Activated naive CD8-positive, alpha-beta T cell treated with anti-CD3 and anti-CD28 coated beads, Interleukin-2, amount 50 U/mL, for 24 hours (primary cell): ENCODE measurements around the gene RNF144B.
A peak's percentile ranks its signal among the peaks of the same experiment; 100 is the strongest.
"Not testable (repeated sequence)": the region's sequence is repeated elsewhere in the genome, so short reads cannot be mapped to it uniquely, and the experiment has no call there.

Source experiments
- ATAC-seq: fragments of 150-1000 bp; cut with Tn5 transposase; one replicate; pipeline ENCODE4 v1.10.0; 2021
- DNase-seq: peaks from one replicate; pipeline ENCODE4 v3.0.0; 2021
- H3K27ac Mint-ChIP-seq: one replicate; pipeline ENCODE4 v1.8.0; 2021; ENCODE audit warnings: mild to moderate bottlenecking, mixed read lengths
- H3K27me3 Mint-ChIP-seq: one replicate; pipeline ENCODE4 v1.8.0; 2021; ENCODE audit warnings: mixed read lengths
- H3K36me3 Mint-ChIP-seq: one replicate; pipeline ENCODE4 v1.8.0; 2021; ENCODE audit warnings: low read depth, mixed read lengths
- H3K4me1 Mint-ChIP-seq: one replicate; pipeline ENCODE4 v1.8.0; 2021; ENCODE audit warnings: mixed read lengths
- H3K4me3 Mint-ChIP-seq: one replicate; pipeline ENCODE4 v1.8.0; 2021; ENCODE audit warnings: mild to moderate bottlenecking, moderate library complexity, mixed read lengths
- H3K9me3 Mint-ChIP-seq: one replicate; pipeline ENCODE4 v1.8.0; 2021; ENCODE audit warnings: mixed read lengths

The RNF144B gene

DNA sequence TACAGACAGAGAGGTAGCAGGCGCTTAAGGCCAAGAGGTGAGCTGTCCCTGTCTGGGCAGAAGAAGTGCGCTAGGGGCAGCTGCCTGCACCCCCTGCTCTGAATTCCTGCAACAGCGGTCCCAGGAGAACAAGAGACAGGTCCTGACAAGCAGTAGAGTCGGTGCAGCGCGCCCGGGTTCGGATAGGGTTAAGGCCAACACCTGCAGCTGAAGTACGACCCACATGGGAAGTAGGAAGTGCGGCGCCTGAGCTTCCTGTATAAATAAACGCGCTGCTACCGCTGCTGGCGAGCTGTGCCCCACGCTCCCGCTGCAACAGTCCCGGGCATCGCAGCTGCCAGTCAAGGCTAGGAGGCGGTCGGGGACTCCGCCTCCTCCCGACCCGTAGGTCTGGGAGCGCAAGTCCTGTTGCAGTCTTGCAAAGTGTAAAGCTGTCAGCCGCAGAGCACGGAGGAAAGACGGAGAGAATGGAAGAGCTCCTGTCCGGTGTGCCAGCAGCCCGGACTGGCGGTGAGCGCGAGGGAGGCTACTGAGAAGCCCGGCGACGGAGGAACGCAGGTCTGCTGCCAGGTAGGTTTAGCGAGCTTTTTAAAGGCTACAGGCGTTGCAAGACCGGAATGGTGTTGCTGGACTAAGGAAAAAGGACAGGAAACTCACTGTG lies at the start of gene RNF144B:
TSS of gene RNF144B (plus strand) at position 290 of the 661 bp plus-strand sequence. CDS start 12,185 bp downstream, outside the sequence.
- H3K27ac Mint-ChIP-seq, result peak within 1 kb of the TSS; percentile 40
- DNase-seq (peak; percentile 72), ATAC-seq (peak; percentile 96)
- H3K36me3 Mint-ChIP-seq, result no peaks in the 10 kb centered on the region
- H3K9me3 Mint-ChIP-seq, result no peaks in the 10 kb centered on the region
- peaks cover 43% of the 10 kb centered on the region for H3K4me1 Mint-ChIP-seq
- H3K4me3 Mint-ChIP-seq, result peak within 1 kb of the TSS; percentile 92
- no peaks in the 10 kb centered on the region for H3K27me3 Mint-ChIP-seq

DNA sequence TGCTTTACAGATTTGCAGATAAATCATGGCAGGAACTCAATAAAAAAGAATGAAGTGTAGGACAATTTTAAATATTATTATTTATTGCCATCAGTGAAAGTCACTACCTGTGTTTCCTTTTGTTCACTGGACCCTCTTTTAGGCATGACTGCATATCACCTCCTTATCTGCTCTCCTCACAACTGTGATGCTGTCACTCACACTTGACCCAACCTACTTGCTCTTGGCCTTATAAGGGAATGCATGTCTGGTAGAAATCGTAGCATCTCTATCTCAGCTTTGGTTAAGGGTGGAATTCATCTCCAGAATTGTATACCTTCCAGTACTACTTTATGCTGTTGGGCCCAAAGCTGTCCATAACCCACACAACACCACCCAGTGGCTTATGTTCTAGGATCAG lies 47.6 kb upstream of the RNF144B start:
- Mint-ChIP-seq H3K9me3 (no peaks in the 10 kb centered on the region), H3K4me1 (peaks cover 4% of the 10 kb centered on the region), H3K27ac (no peak overlapping the region), H3K36me3 (no peaks in the 10 kb centered on the region), H3K4me3 (no peak overlapping the region), H3K27me3 (no peaks in the 10 kb centered on the region)
- DNase-seq (no peak), ATAC-seq (no peak)

DNA sequence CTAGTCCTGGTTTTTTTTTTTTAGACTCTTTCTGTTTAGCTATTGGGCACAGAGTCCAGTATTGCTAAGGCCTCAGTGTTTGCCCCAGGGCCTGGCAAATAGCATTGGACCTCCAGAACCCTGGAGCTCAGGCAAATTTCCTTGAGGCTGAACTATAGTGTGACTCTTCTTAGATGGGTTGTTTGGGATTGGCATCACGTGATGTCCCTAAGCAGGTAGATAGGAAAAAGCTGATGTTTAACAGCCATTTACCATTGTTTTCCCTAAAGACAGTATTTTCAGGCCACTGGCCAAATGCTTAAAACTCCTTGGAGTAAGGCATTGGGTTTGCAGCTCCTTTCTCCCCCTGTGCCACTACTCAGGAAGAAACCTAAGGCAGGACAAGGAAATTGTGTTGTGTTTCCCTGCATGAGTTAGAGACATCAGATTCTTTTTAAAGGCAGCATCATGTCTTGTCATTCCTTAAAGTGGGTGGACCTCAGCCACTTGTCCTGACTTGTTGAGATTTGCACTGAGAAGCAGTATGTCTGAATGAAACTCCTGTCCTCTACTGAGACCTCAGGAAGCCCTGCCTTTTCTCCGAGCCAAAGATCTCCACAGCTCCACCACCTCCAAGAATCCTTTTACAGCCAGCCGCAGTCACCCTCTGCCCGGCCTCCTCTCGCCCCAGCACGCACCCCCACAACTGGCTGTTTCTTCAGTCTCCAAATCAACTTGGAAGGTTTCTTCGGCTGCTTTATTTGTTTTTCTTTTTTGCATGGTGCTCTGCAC lies 46.2 kb upstream of the RNF144B start:
- H3K4me3 Mint-ChIP-seq, result no peak overlapping the region
- no peaks in the 10 kb centered on the region for H3K36me3 Mint-ChIP-seq
- peaks cover 4% of the 10 kb centered on the region for H3K4me1 Mint-ChIP-seq
- no peaks in the 10 kb centered on the region for H3K9me3 Mint-ChIP-seq
- H3K27me3 Mint-ChIP-seq, result no peaks in the 10 kb centered on the region
- ATAC-seq, result no peak
- no peak for DNase-seq
- no peak overlapping the region for H3K27ac Mint-ChIP-seq

DNA sequence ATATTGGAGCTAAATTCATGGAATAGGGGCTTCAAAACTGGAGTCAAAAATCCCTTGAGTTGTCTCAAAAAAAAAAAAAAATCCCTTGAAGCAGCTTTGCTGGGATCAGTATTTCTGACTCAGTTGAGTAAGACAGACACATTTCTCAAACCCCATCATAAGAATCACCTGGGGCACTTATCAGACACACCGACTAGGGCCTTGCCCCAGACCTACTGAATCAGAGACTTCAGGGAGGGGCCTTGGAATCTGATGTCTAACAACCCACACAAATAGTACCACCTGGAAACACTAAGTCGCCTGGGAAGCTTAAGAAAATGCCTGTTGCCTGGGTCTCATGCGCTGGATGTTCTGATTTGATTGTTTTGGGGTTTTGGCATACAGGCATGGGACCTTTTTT lies 44.9 kb upstream of the RNF144B start:
- H3K36me3 Mint-ChIP-seq, result no peaks in the 10 kb centered on the region
- H3K4me1 Mint-ChIP-seq, result peaks cover 4% of the 10 kb centered on the region
- no peak for ATAC-seq
- DNase-seq, result no peak
- H3K27me3 Mint-ChIP-seq, result peaks cover 2% of the 10 kb centered on the region
- no peak overlapping the region for H3K4me3 Mint-ChIP-seq
- H3K9me3 Mint-ChIP-seq, result no peaks in the 10 kb centered on the region
- no peak overlapping the region for H3K27ac Mint-ChIP-seq

DNA sequence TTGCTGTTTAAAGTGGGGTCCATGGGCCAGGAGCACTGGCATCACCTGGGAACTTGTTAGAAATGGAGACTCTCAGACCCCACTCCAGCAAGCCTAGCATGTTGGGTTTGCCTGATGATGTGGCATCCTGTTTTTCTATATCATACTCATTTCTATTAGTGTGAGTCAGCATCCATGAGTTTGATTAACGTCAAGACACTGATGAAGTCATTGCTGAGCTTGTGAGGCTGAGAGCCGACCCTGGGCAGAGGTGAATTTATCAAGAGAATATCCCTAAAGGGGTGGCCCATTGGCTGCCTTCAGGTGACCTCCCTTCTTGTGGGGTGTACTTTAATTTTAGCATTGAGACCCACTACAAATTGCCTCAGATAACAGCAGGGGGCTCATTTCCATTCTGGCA lies 43.4 kb upstream of the RNF144B start:
- peaks cover 4% of the 10 kb centered on the region for H3K4me1 Mint-ChIP-seq
- ATAC-seq, result peak; percentile 60
- no peak overlapping the region for H3K27ac Mint-ChIP-seq
- DNase-seq, result no peak
- no peaks in the 10 kb centered on the region for H3K9me3 Mint-ChIP-seq
- H3K27me3 Mint-ChIP-seq, result peaks cover 2% of the 10 kb centered on the region
- H3K4me3 Mint-ChIP-seq, result no peak overlapping the region
- H3K36me3 Mint-ChIP-seq, result no peaks in the 10 kb centered on the region

DNA sequence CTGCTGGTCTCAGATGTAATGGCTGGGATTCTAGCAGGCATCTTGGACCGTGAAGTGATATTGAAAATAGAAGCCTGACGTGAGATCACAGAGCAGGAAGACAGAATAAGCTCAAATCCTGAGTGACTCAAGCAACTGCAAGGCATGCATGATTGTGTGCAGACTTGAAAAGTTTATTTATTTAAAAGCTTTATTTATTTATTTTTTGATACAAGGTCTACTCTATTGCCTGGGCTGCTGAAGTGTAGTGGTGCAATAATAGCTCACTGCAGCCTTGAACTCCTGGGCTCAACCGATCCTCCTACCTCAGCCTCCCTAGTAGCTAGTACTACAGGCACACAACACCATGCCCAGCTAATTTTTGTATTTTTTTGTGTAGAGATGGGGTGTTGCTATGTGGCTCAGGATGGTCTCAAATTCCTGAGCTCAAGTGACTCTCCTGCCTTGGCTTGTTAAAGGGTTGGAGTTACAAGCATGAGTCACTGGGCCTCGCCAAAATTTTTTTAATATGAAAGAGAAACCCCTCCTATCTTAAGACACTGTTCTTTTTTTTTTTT lies 40.1 kb upstream of the RNF144B start:
- H3K9me3 Mint-ChIP-seq, result no peaks in the 10 kb centered on the region
- H3K27ac Mint-ChIP-seq, result no peak overlapping the region
- no peaks in the 10 kb centered on the region for H3K36me3 Mint-ChIP-seq
- ATAC-seq (no peak), DNase-seq (no peak)
- peaks cover 8% of the 10 kb centered on the region for H3K27me3 Mint-ChIP-seq
- no peak overlapping the region for H3K4me3 Mint-ChIP-seq
- peaks cover 9% of the 10 kb centered on the region for H3K4me1 Mint-ChIP-seq

DNA sequence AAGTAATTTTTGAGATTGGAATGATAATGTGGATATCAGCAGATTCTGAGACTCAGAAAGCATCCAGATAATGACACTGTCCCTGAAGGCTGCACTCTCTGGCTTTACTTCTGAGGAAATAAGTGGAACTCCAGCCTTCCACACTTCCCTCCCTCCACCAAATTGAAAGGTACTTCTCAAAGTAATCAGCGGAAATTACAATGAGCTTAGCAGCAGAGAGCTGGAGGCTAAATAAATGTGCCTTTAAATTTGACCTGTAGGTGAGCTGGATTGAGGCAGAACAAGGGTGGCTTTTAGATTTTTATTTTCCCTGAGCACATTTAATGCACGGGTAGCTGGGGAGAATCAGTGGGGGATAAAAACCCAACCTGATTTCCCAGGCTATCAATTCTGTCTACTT lies 39.3 kb upstream of the RNF144B start:
- Mint-ChIP-seq H3K9me3 (no peaks in the 10 kb centered on the region), H3K4me3 (no peak overlapping the region), H3K4me1 (peaks cover 9% of the 10 kb centered on the region), H3K36me3 (no peaks in the 10 kb centered on the region), H3K27me3 (peaks cover 8% of the 10 kb centered on the region), H3K27ac (no peak overlapping the region)
- no peak for DNase-seq
- no peak for ATAC-seq

DNA sequence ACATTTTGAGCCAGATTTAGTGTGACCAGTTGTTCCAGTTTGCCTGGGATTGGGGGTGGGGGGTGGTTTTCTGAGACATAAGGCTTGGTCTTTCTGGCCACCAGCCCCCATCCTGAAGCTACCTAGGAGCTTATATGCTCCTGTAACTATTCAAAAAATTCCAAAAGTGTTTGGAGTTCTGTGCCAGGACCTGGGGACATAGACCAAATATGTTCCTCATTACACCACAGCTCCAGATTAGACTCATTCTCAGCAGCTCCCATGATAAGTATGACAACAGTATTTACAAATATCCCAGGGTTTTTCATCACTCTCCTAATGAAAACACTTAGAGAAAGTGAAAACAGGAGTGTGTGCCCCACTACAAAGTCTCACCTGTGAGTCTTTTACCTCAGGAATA lies 37.8 kb upstream of the RNF144B start:
- Mint-ChIP-seq H3K9me3 (no peaks in the 10 kb centered on the region), H3K4me3 (no peak overlapping the region), H3K36me3 (no peaks in the 10 kb centered on the region), H3K4me1 (peaks cover 6% of the 10 kb centered on the region), H3K27me3 (peaks cover 8% of the 10 kb centered on the region), H3K27ac (no peak overlapping the region)
- DNase-seq (no peak), ATAC-seq (no peak)

DNA sequence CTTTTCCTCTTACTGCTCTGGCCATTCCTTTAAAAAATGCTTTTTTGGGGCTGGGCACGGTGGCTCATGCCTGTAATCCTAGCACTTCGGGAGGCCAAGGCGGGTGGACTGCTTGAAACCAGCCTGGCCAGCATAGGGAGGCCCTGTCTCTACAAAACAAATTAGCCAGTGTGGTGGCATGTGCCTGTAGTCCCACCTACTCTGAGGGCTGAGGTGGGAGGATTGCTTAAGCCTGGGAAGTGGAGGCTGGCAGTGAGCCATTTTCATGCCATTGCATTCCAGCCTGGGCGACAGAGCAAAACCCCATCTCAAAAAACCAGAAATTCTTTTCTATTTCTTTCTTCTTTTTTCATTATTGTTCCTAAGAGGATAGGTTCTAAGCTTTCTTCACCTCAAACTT lies 36.9 kb upstream of the RNF144B start:
- peaks cover 8% of the 10 kb centered on the region for H3K27me3 Mint-ChIP-seq
- DNase-seq (no peak), ATAC-seq (no peak)
- H3K27ac Mint-ChIP-seq, result no peak overlapping the region
- H3K4me3 Mint-ChIP-seq, result no peak overlapping the region
- H3K36me3 Mint-ChIP-seq, result no peaks in the 10 kb centered on the region
- H3K4me1 Mint-ChIP-seq, result peaks cover 6% of the 10 kb centered on the region
- H3K9me3 Mint-ChIP-seq, result no peaks in the 10 kb centered on the region

DNA sequence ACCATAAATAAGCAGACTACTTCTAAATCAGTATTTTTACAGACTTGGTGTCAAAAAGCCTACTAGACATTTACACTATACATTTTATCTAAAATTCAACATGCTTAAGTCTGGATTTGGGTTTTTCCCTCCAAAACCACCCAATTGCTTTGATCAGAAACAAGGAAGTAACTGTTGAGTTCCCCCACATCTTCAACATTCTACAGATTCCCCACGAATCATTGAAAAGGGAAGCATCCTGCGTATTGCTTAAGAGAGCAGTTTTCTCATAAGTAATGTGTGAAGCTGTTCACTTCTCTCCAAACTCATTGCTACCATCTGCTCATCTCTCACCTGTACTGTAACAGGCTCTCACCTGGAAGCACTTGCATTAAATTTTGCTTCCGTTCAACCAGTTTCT lies 36.4 kb upstream of the RNF144B start:
- no peak for ATAC-seq
- H3K36me3 Mint-ChIP-seq, result no peaks in the 10 kb centered on the region
- no peaks in the 10 kb centered on the region for H3K9me3 Mint-ChIP-seq
- peaks cover 6% of the 10 kb centered on the region for H3K4me1 Mint-ChIP-seq
- DNase-seq, result no peak
- peaks cover 8% of the 10 kb centered on the region for H3K27me3 Mint-ChIP-seq
- no peak overlapping the region for H3K4me3 Mint-ChIP-seq
- H3K27ac Mint-ChIP-seq, result no peak overlapping the region

DNA sequence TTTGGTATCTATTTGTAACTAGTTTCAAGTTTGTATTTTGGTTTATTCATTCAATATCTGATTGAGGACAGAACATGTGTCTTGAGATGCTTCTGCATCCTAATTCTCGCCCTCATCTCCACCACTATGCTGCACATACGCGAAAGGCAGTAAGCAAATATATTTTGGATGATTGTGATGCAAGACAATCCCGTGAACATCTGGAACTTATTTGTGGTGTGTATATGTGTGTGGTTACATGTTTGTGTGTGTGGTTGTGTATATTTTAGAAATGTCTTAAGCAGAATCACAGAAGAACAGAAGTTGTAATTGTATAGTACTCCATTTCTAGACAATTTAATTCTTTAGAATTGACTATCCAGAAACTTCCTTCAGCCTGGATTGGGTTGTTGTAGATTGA lies 35.1 kb upstream of the RNF144B start:
- ATAC-seq (no peak), DNase-seq (no peak)
- Mint-ChIP-seq H3K4me3 (no peak overlapping the region), H3K27me3 (peaks cover 6% of the 10 kb centered on the region), H3K36me3 (no peaks in the 10 kb centered on the region), H3K27ac (no peak overlapping the region), H3K9me3 (no peaks in the 10 kb centered on the region), H3K4me1 (peaks cover 6% of the 10 kb centered on the region)

DNA sequence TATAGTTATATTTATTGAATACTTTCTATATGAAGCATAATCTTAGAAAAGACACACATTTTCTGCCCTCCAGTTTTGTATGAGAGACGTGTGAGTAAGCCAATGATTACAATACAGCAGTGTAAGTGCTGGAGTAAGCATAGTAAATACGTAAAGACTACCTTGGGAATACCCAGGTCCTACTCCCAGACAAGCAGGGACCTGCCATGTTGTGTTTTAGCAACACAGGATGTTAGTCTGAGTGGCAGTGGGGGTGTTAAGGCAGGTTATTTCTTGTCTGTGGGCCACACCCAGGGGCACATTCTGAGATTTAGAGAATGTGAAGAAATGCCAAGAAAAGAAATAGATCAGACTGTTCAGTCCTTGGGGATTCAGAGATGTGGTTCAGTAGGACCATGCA lies 34.3 kb upstream of the RNF144B start:
- Mint-ChIP-seq H3K4me1 (peaks cover 6% of the 10 kb centered on the region), H3K4me3 (no peak overlapping the region), H3K27me3 (peaks cover 6% of the 10 kb centered on the region), H3K27ac (no peak overlapping the region), H3K9me3 (no peaks in the 10 kb centered on the region), H3K36me3 (no peaks in the 10 kb centered on the region)
- no peak for DNase-seq
- ATAC-seq, result no peak

DNA sequence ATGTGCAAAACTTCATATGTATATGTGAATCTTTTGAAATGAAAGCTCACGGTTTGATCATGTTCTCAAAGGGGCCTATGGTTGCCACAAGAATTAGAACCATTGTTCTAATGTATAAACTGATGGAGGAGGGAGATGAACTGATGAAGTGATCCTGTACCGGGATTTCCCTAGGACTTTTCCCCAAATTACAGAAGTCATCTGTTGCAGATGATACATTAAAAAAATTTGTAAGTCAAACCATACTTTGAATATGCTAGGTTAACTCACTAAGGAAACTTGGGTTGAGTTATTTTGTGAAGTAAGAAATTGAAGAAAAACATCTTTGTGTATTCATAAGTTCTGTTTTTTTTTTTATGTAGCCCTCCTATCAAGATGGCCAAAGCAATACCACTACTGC lies 33.9 kb upstream of the RNF144B start:
- Mint-ChIP-seq H3K27me3 (peaks cover 9% of the 10 kb centered on the region), H3K4me3 (no peak overlapping the region), H3K9me3 (peaks cover 3% of the 10 kb centered on the region), H3K27ac (no peak overlapping the region), H3K36me3 (no peaks in the 10 kb centered on the region), H3K4me1 (peaks cover 6% of the 10 kb centered on the region)
- ATAC-seq, result no peak
- DNase-seq, result no peak

DNA sequence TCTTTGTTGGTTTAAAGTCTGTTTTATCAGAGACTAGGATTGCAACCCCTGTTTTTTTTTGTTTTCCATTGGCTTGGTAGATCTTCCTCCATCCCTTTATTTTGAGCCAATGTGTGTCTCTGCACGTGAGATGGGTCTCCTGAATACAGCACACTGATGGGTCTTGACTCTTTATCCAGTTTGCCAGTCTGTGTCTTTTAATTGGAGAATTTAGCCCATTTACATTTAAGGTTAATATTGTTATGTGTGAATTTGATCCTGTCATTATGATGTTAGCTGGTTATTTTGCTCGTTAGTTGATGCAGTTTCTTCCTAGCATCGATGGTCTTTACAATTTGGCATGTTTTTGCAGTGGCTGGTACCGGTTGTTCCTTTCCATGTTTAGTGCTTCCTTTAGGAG lies 29.6 kb upstream of the RNF144B start:
- H3K36me3 Mint-ChIP-seq, DNase-seq, H3K4me3 Mint-ChIP-seq, ATAC-seq, H3K27me3 Mint-ChIP-seq, H3K27ac Mint-ChIP-seq, H3K9me3 Mint-ChIP-seq, H3K4me1 Mint-ChIP-seq: not testable (repeated sequence)

DNA sequence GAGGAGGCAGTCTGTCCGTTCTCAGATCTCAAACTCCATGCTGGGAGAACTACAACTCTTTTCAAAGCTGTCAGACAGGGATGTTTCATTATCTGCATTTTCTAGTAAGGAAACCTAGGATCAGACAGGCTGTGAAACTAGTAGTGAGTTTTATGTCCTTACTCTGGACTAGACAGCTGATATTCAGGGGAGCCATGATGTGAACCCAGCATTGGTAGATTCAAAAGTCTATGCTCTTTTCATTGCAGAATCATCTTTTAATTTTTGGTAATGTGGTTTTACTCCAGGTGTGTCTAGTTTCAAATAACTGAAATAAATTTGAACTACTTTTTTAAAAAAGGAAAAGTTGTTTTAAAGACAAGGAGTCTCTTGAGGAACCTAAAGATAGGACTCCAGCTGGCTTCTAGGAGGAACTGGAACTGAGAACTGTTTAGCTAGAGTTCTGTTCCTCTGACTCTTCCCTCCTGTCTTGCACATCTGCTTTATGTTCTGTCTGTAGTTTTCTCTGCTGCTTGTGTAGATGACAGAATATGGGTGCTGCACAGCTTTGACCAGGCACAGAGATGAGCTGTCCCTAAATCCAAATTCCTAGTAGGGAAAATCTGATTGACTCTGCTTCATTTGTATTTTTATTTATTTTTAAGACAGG lies 27.8 kb upstream of the RNF144B start:
- Mint-ChIP-seq H3K27me3 (peaks cover 8% of the 10 kb centered on the region), H3K4me3 (no peak overlapping the region), H3K9me3 (peaks cover 6% of the 10 kb centered on the region), H3K4me1 (peaks cover 3% of the 10 kb centered on the region), H3K36me3 (no peaks in the 10 kb centered on the region), H3K27ac (no peak overlapping the region)
- DNase-seq, result no peak
- ATAC-seq, result no peak
